Vagina (tissue), 2 donors: ENCODE measurements around the gene C1QTNF6. TPM values are rescaled to one million over a fixed set of nuclear protein-coding genes. Genes with fewer than 3 reads are reported as not detected.

ENCODE experiments used
- DNase-seq, 2 donors: peaks; one replicate each; pipeline ENCODE4 v3.0.0-alpha.2; 2017; ENCODE audit errors: extremely low spot score in 2 of 2
- H3K27ac ChIP-seq: fragments of 200-600 bp; sonication (generic); one replicate; pipeline ENCODE4 v1.5.1; 2019
- H3K27me3 ChIP-seq: fragments of 200-600 bp; sonication (generic); one replicate; pipeline ENCODE4 v1.5.1; 2019
- H3K36me3 ChIP-seq, 2 donors: fragments of 200-600 bp; sonication (generic); one replicate each; pipeline ENCODE4 v1.5.1; 2017 to 2019
- H3K4me1 ChIP-seq: fragments of 200-600 bp; sonication (generic); one replicate; pipeline ENCODE4 v1.5.1; 2019
- H3K4me3 ChIP-seq, 2 donors: fragments of 200-600 bp; sonication (generic); 1 replicate in 1 of 2; 2 replicates in 1 of 2; pipeline ENCODE4 v1.5.1; 2016 to 2019
- H3K9me3 ChIP-seq: fragments of 200-600 bp; sonication (generic); one replicate; pipeline ENCODE4 v1.5.1; 2019
- CTCF ChIP-seq, 3 experiments: fragments of 450-650 bp in 2 of 3; fragments of 200-600 bp in 1 of 3; sonication (generic) in 1 of 3; IDR thresholded peaks; one replicate each; pipeline ENCODE4 v1.5.1; 2017 to 2019; ENCODE audit warnings: antibody characterized with exemption in 3 of 3, mild to moderate bottlenecking in 2 of 3, moderate library complexity in 2 of 3
- POLR2A ChIP-seq, 2 donors: fragments of 450-650 bp; IDR thresholded peaks; one replicate each; pipeline ENCODE4 v1.6.1; 2017; ENCODE audit warnings: antibody characterized with exemption in 2 of 2, mild to moderate bottlenecking in 2 of 2, moderate library complexity in 2 of 2
- POLR2AphosphoS5 ChIP-seq, 2 donors: sonication (generic); formaldehyde crosslinking; IDR thresholded peaks; one replicate each; pipeline ENCODE4 v1.9.0; 2017; ENCODE audit warnings: antibody characterized with exemption in 2 of 2, mild to moderate bottlenecking in 2 of 2, low read depth in 1 of 2; ENCODE audit not compliant: insufficient read depth in 1 of 2
- intact Hi-C: fragments of 100-400 bp; cut with DNase I; formaldehyde crosslinking; loops from one replicate; pipeline ENCODE4 v1.15.1; 2023
- total RNA-seq: library from RNA; depleted of rRNA; stranded (reverse); fragments of >200 nt; gene quantifications from one replicate; pipeline ENCODE4 v1.2.3, GENCODE V29; 2016

C1QTNF6 gene
- total RNA-seq, 1 donor from 2014 or later = 4.9 TPM

- DNase-seq = no peak
- Histone ChIP-seq H3K4me1 (peaks cover 18% of the 10 kb centered on the region), H3K27me3 (no peaks in the 10 kb centered on the region), H3K27ac (no peak overlapping the region), H3K9me3 (no peaks in the 10 kb centered on the region), H3K36me3 (no peaks in the 10 kb centered on the region), H3K4me3 (peak overlapping the region in 1 of 2 donors; percentile 22)
- TF ChIP-seq POLR2A (IDR thresholded peaks at IDR 0.05) = no peak
- no peak for TF ChIP-seq POLR2AphosphoS5 (IDR thresholded peaks at IDR 0.05; ENCODE audit: insufficient read depth in 1 of 2, low read depth in 1 of 2)
- intact Hi-C loops = no loop called here
These were observed 39.9 kb downstream of the C1QTNF6 start for GRCh38 chr22:37148031-37148651.

GRCh38 chr22:37147186-37147990 is 40.7 kb downstream of the C1QTNF6 start:
- no peak for DNase-seq
- no peak for TF ChIP-seq CTCF (IDR thresholded peaks at IDR 0.05)
- TF ChIP-seq POLR2AphosphoS5 (IDR thresholded peaks at IDR 0.05; ENCODE audit: insufficient read depth in 1 of 2, low read depth in 1 of 2) = no peak
- no peak for TF ChIP-seq POLR2A (IDR thresholded peaks at IDR 0.05)
- no peak overlapping the region for H3K4me3 ChIP-seq
- H3K27ac ChIP-seq = no peak overlapping the region
- H3K9me3 ChIP-seq = no peaks in the 10 kb centered on the region
- H3K4me1 ChIP-seq = peaks cover 18% of the 10 kb centered on the region
- no peaks in the 10 kb centered on the region for H3K36me3 ChIP-seq
- H3K27me3 ChIP-seq = no peaks in the 10 kb centered on the region
- intact Hi-C loops = no loop called here

GRCh38 chr22:37146507-37147180 is 41.4 kb downstream of the C1QTNF6 start:
- H3K36me3 ChIP-seq = no peaks in the 10 kb centered on the region
- no peak overlapping the region for H3K4me3 ChIP-seq
- no peak for DNase-seq
- H3K4me1 ChIP-seq = peaks cover 18% of the 10 kb centered on the region
- H3K27me3 ChIP-seq = no peaks in the 10 kb centered on the region
- no peak overlapping the region for H3K27ac ChIP-seq
- intact Hi-C loops = no loop called here
- no peak for TF ChIP-seq POLR2A (IDR thresholded peaks at IDR 0.05)
- H3K9me3 ChIP-seq = no peaks in the 10 kb centered on the region

GRCh38 chr22:37146051-37146385 is 42.0 kb downstream of the C1QTNF6 start:
- Histone ChIP-seq H3K4me1 (peaks cover 18% of the 10 kb centered on the region), H3K27ac (no peak overlapping the region), H3K9me3 (no peaks in the 10 kb centered on the region), H3K36me3 (no peaks in the 10 kb centered on the region), H3K4me3 (no peak overlapping the region), H3K27me3 (no peaks in the 10 kb centered on the region)
- no peak for DNase-seq
- no peak for TF ChIP-seq POLR2AphosphoS5 (IDR thresholded peaks at IDR 0.05; ENCODE audit: insufficient read depth in 1 of 2, low read depth in 1 of 2)
- no peak for TF ChIP-seq POLR2A (IDR thresholded peaks at IDR 0.05)
- TF ChIP-seq CTCF (IDR thresholded peaks at IDR 0.05) = no peak
- intact Hi-C loops = no loop called here

- TF ChIP-seq POLR2A (IDR thresholded peaks at IDR 0.05) (no peak), CTCF (IDR thresholded peaks at IDR 0.05) (no peak)
- peaks cover 18% of the 10 kb centered on the region for H3K4me1 ChIP-seq
- no peaks in the 10 kb centered on the region for H3K36me3 ChIP-seq
- no peak overlapping the region for H3K27ac ChIP-seq
- H3K27me3 ChIP-seq = no peaks in the 10 kb centered on the region
- no peak overlapping the region for H3K4me3 ChIP-seq
- no peaks in the 10 kb centered on the region for H3K9me3 ChIP-seq
- DNase-seq = no peak
- intact Hi-C loops = no loop called here
These were observed 42.6 kb downstream of the C1QTNF6 start for GRCh38 chr22:37145180-37146050.
